ENCODE data around the gene RAB17. TPM values are rescaled to one million over a fixed set of nuclear protein-coding genes. Genes with fewer than 3 reads are reported as not detected.

Gene RAB17
- total RNA-seq, 2 experiments from 2014 or later, result 0.14 to 0.69 TPM

DNA sequence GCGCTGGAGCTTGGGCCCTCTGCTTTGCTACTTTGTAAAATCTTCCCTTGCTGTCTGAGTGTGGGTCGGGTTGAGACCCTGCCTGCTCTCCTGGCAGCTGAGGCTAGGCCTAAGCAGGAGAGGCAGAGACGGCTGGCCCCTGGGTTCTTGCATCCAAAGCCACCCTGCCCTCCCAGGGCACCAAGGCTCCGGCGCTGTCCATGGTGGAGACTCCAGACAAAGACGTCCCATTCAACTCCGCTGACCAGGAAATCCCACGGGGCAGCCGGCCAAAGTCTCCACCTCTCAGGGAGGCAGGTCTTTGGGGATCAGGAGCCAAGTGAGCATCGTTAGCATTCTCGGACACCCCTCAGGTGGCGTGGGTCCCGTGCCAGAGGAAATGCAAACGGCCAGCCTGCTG, 26.7 kb downstream of the RAB17 start:
- no peak for DNase-seq
- Mint-ChIP-seq H3K4me3 (no peak overlapping the region), H3K36me3 (ENCODE audit: low read depth) (no peaks in the 10 kb centered on the region), H3K27ac (no peak overlapping the region), H3K9me3 (no peaks in the 10 kb centered on the region), H3K4me1 (ENCODE audit: low read depth) (no peaks in the 10 kb centered on the region), H3K27me3 (peaks cover 10% of the 10 kb centered on the region)
- no peak for ATAC-seq
- CTCF ChIA-PET, result interaction anchor here (3.3 kb wide), 1 partner anchor 8 kb away, joined by 29 read pairs; no protein-coding TSS in a partner anchor
- POLR2A ChIA-PET, result no interaction called here
- intact Hi-C loops (cut with micrococcal nuclease), result no loop called here
- no peak for TF ChIP-seq CTCF (IDR thresholded peaks at IDR 0.05)

DNA sequence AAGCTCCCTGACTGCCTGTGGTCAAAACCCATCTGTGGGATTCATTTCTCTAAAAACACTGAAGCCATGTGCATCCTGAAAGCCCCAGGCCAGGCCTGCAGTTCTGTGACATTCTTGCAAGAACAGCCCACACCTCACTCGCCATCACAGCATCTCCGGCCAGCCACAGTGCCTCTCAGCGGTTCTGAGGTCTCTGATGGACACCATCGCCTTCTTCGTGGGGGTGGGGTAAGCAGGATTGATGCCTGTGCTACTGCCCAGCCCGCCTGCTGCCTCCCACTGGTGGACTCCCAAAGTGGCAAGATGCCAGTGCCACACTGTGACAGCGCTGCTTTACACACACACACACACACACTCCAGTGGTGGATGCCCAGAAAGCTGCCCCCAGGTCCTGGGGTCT, 29.3 kb downstream of the RAB17 start:
- TF ChIP-seq CTCF (IDR thresholded peaks at IDR 0.05), result no peak
- ATAC-seq (no peak), DNase-seq (no peak)
- Mint-ChIP-seq H3K27ac (no peak overlapping the region), H3K9me3 (peaks cover 4% of the 10 kb centered on the region), H3K36me3 (ENCODE audit: low read depth) (no peaks in the 10 kb centered on the region), H3K27me3 (peaks cover 10% of the 10 kb centered on the region), H3K4me3 (no peak overlapping the region), H3K4me1 (ENCODE audit: low read depth) (peaks cover 12% of the 10 kb centered on the region)
- ChIA-PET POLR2A (interaction anchor here (1.5 kb wide), 1 partner anchor 11 kb away, joined by 4 read pairs; no protein-coding TSS in a partner anchor), CTCF (interaction anchor here (1.4 to 3.3 kb wide), 3 partner anchors 11 to 48 kb away, joined by 3 to 29 read pairs (median 9); no protein-coding TSS in a partner anchor)
- intact Hi-C loops (cut with micrococcal nuclease), result no loop called here

DNA sequence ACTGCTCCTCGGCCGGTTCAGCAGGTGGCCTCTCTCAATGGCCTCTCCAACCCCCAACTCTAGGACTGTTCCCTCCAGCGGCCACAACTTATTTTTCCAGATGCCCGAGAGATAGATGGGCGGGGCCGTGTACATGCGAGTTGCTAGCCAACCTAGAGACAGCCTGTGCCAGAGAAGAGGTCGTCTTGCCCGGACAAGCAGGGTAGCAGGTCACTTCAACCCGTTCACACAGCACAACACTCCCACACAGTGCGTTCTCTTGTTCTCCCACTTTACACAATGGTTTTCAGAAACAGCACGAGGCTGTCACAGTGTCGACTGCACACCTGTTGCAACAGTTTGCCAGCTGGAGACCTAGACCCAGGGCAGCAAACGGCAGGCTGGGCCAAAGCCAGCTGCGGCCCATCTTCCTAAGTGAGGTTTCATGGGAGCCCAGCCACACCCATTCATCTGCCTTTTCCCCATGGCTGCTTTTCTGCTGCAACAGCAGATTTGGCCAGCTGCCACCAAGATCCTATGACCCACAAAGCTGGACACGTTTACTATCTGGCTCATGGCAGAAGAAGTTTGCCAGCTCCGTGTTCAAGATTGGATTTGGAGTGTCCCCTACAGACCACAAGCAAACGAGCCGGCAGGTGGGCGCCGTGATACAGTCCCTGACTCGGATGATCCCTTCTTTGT, 31.4 kb downstream of the RAB17 start:
- no peak for ATAC-seq
- intact Hi-C loops (cut with micrococcal nuclease), result no loop called here
- ChIA-PET CTCF (interaction anchor here (1.3 to 1.5 kb wide), 2 partner anchors 13 to 46 kb away, joined by 5 to 9 read pairs; no protein-coding TSS in a partner anchor), POLR2A (no interaction called here)
- Mint-ChIP-seq H3K27ac (no peak overlapping the region), H3K36me3 (ENCODE audit: low read depth) (no peaks in the 10 kb centered on the region), H3K4me3 (no peak overlapping the region), H3K27me3 (peaks cover 10% of the 10 kb centered on the region), H3K4me1 (ENCODE audit: low read depth) (peaks cover 12% of the 10 kb centered on the region), H3K9me3 (peaks cover 13% of the 10 kb centered on the region)
- TF ChIP-seq CTCF (IDR thresholded peaks at IDR 0.05), result no peak
- no peak for DNase-seq

- no peaks in the 10 kb centered on the region for H3K36me3 Mint-ChIP-seq (ENCODE audit: low read depth)
- H3K27me3 Mint-ChIP-seq, result peaks cover 10% of the 10 kb centered on the region
- peak overlapping the region; percentile 18 for H3K27ac Mint-ChIP-seq
- DNase-seq (no peak), ATAC-seq (no peak)
- intact Hi-C loops (cut with micrococcal nuclease), result no loop called here
- no peak for TF ChIP-seq CTCF (IDR thresholded peaks at IDR 0.05)
- H3K9me3 Mint-ChIP-seq, result peaks cover 13% of the 10 kb centered on the region
- peaks cover 12% of the 10 kb centered on the region for H3K4me1 Mint-ChIP-seq (ENCODE audit: low read depth)
- CTCF ChIA-PET, result interaction anchor here (0.6 to 4.9 kb wide), 3 partner anchors 14 to 156 kb away, joined by 3 to 41 read pairs (median 10); no protein-coding TSS in a partner anchor
- POLR2A ChIA-PET, result no interaction called here
- no peak overlapping the region for H3K4me3 Mint-ChIP-seq
Observed at GRCh38 chr2:237557633-237558015, 32.9 kb downstream of the RAB17 start.
